Lower lobe of right lung (tissue), 2 donors: ENCODE results near the gene PPIC. TPM values are rescaled to one million over a fixed set of nuclear protein-coding genes. Genes with fewer than 3 reads are reported as not detected.

ENCODE experiments used
- ATAC-seq, 2 donors: fragments of 200-7000 bp; cut with Tn5 transposase; one replicate each; pipeline ENCODE4 v1.9.1; 2020 to 2022; ENCODE audit warnings: mild to moderate bottlenecking in 2 of 2, moderate library complexity in 2 of 2
- DNase-seq: peaks from one replicate; pipeline ENCODE4 v3.0.0-alpha.2; 2020
- H3K27ac ChIP-seq: fragments of 200-600 bp; one replicate; pipeline ENCODE4 v1.8.0; 2022
- H3K27me3 ChIP-seq: fragments of 200-600 bp; one replicate; pipeline ENCODE4 v1.8.0; 2022; ENCODE audit warnings: low read depth
- H3K36me3 ChIP-seq: fragments of 200-600 bp; one replicate; pipeline ENCODE4 v1.8.0; 2022; ENCODE audit warnings: mild to moderate bottlenecking
- H3K4me1 ChIP-seq: fragments of 200-600 bp; one replicate; pipeline ENCODE4 v1.8.0; 2022
- H3K4me3 ChIP-seq: fragments of 200-600 bp; one replicate; pipeline ENCODE4 v1.8.0; 2022; ENCODE audit warnings: mild to moderate bottlenecking
- H3K9me3 ChIP-seq: fragments of 200-600 bp; one replicate; pipeline ENCODE4 v1.8.0; 2022
- intact Hi-C: fragments of 100-400 bp; cut with DNase I; formaldehyde crosslinking; loops from one replicate; pipeline ENCODE4 v1.11.0; 2022
- total RNA-seq: library from RNA; stranded (reverse); fragmentation: NEBNext Ultra II Directional; extraction: Animal tissue kit (Norgen Biotek cat#: 25700); gene quantifications from one replicate; pipeline ENCODE4 v1.2.1, GENCODE V29; 2021
- TF ChIP-seq, protein P1 (sequence below): fragments of 200-600 bp; IDR thresholded peaks from one replicate; pipeline ENCODE4 v1.8.0; 2022; ENCODE audit warnings: antibody characterized with exemption, mild to moderate bottlenecking
- donor health status: DM: no; HTN: yes; CAD: no; lungs with severe emphysema.

The PPIC gene
- total RNA-seq, 1 donor from 2014 or later, result 39.5 TPM

- Histone ChIP-seq H3K4me1 (no peaks in the 10 kb centered on the region), H3K9me3 (no peaks in the 10 kb centered on the region), H3K36me3 (no peaks in the 10 kb centered on the region), H3K27me3 (no peaks in the 10 kb centered on the region), H3K27ac (no peak overlapping the region), H3K4me3 (no peak overlapping the region)
- TF ChIP-seq, protein P1, sequence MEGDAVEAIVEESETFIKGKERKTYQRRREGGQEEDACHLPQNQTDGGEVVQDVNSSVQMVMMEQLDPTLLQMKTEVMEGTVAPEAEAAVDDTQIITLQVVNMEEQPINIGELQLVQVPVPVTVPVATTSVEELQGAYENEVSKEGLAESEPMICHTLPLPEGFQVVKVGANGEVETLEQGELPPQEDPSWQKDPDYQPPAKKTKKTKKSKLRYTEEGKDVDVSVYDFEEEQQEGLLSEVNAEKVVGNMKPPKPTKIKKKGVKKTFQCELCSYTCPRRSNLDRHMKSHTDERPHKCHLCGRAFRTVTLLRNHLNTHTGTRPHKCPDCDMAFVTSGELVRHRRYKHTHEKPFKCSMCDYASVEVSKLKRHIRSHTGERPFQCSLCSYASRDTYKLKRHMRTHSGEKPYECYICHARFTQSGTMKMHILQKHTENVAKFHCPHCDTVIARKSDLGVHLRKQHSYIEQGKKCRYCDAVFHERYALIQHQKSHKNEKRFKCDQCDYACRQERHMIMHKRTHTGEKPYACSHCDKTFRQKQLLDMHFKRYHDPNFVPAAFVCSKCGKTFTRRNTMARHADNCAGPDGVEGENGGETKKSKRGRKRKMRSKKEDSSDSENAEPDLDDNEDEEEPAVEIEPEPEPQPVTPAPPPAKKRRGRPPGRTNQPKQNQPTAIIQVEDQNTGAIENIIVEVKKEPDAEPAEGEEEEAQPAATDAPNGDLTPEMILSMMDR, result peak; percentile 37
- peak in 1 of 2 donors; percentile 36 for ATAC-seq
- DNase-seq, result peak; percentile 45
- intact Hi-C loops, result no loop called here
Observed at GRCh38 chr5:122999947-123000563, 36.5 kb downstream of the PPIC start.

DNA sequence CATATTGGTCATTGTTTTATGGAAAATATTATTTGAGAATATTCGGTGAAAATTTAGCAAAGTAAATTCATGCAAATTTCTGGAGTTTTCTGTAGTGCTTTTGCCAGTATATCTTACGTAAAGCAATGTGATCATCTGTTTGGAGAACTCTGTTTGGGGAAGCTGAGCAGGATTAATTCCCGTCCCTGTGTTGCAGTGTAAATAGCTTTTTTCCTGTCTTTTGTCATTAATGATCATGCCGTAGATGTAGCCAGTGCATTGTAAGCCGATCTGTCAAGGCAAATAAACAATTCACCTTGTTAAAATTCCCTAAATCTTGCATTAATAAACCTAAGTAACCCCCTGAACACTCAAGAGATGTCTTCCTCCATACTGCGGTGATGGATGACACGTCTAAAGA lies 39.2 kb downstream of the PPIC start:
- TF ChIP-seq, protein P1, result no peak
- H3K27me3 ChIP-seq, result no peaks in the 10 kb centered on the region
- H3K4me1 ChIP-seq, result no peaks in the 10 kb centered on the region
- no peaks in the 10 kb centered on the region for H3K9me3 ChIP-seq
- H3K4me3 ChIP-seq, result no peak overlapping the region
- H3K36me3 ChIP-seq, result no peaks in the 10 kb centered on the region
- DNase-seq (no peak), ATAC-seq (no peak)
- intact Hi-C loops, result no loop called here
- no peak overlapping the region for H3K27ac ChIP-seq

DNA sequence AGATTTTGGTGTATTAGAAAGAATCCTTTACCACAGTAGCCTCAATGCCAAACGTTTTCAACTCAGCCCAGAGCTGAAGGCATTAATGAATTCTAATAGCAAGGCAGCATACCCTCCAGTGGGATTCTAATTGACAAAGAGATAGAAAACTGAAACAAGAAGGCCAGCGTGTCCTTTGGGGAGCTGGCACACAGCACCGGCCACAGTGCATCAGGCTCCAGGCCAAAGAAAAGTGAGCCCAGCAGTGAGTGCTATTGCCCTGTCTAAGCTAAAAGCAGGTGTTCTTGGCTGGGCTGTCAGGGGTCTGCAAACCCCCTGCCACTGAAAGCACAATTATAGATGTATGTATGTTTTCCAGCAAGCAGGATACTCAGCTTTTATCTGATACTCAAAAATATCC lies 40.4 kb downstream of the PPIC start:
- H3K4me3 ChIP-seq, result no peak overlapping the region
- H3K4me1 ChIP-seq, result no peaks in the 10 kb centered on the region
- H3K9me3 ChIP-seq, result no peaks in the 10 kb centered on the region
- TF ChIP-seq, protein P1, result no peak
- H3K27ac ChIP-seq, result no peak overlapping the region
- no peaks in the 10 kb centered on the region for H3K36me3 ChIP-seq
- intact Hi-C loops, result no loop called here
- H3K27me3 ChIP-seq, result no peaks in the 10 kb centered on the region
- ATAC-seq (no peak), DNase-seq (no peak)

DNA sequence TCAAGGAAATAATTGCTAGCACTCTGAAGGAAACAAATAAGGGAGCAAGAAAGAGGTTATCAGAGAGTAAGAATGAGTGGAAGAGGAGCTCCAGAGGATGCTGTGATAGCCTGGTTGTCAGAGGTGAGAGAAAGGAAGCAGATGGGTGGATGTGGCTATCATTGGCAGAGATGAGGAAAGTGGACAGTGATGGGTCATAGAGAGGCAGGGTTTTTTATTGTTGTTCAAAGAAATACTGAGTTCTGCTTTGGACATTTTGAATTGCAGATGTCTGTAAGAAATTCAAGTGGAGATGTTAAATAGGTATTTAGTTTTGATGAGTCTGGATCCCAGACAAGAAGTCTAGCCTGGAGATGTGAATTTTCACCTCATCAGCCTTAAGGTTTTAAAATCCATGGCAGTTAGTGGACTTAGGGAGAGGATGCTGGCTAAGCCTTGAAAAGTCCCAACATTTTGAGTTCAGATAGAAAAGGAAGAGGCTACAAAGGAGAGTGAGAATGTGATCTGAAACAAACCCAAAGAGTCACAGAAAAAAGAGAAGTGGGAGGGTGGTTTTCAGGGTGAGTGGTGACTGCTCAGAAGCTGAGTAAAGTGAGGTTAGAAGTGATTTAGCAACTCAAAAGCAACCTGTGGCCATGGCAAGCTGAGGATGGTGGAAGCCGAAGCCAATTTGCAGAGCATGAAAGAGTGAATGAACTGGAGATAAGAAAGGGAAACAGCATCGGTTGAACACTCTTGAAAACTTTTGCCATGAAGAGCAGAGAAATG lies 50.4 kb downstream of the PPIC start:
- Histone ChIP-seq H3K36me3 (no peaks in the 10 kb centered on the region), H3K27ac (no peak overlapping the region), H3K4me3 (no peak overlapping the region), H3K9me3 (no peaks in the 10 kb centered on the region), H3K27me3 (no peaks in the 10 kb centered on the region), H3K4me1 (no peaks in the 10 kb centered on the region)
- no peak for ATAC-seq
- DNase-seq, result no peak
- TF ChIP-seq, protein P1, result no peak
- intact Hi-C loops, result no loop called here

DNA sequence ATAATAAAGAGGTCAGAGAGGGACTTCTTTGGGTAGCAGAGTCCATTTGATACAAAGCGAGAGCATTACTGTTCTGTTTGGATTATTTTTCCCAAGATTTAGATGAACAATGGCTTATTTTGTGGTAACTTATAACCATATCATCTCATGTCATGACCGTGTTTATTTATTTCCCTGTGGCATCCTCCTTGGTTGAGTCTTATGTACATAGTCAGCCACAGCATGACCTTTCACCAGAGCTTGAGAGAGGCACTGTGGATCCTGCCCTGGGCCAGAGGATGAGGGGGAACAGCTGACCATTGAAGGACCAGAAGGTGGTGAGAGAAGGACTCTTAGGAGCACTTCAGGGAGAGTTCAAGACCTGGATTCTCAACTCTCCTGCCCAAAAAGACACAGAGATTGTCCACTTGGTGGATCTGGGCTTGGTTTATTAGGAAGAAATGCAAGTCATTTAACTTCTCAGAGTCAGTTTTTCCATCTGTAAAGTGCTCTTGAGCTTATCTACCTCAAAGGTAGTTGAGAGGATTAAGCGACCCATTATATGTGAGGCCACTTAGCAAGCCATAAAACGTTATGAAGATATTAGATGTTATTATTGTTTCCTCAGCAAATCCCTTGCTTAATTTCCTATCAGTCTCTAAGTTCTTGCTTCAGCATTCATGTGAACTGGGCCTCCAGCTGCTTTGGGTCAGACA lies 51.4 kb downstream of the PPIC start:
- Histone ChIP-seq H3K9me3 (no peaks in the 10 kb centered on the region), H3K4me1 (no peaks in the 10 kb centered on the region), H3K27ac (no peak overlapping the region), H3K4me3 (no peak overlapping the region), H3K27me3 (no peaks in the 10 kb centered on the region), H3K36me3 (no peaks in the 10 kb centered on the region)
- ATAC-seq (no peak), DNase-seq (no peak)
- TF ChIP-seq, protein P1, result no peak
- intact Hi-C loops, result no loop called here
